Fibroblast of skin of scalp (primary cell): ENCODE measurements around the gene CREG1.

Source experiments
- DNase-seq: peaks from one replicate; pipeline ENCODE4 v3.0.0-alpha.2; 2013

Gene CREG1

DNA sequence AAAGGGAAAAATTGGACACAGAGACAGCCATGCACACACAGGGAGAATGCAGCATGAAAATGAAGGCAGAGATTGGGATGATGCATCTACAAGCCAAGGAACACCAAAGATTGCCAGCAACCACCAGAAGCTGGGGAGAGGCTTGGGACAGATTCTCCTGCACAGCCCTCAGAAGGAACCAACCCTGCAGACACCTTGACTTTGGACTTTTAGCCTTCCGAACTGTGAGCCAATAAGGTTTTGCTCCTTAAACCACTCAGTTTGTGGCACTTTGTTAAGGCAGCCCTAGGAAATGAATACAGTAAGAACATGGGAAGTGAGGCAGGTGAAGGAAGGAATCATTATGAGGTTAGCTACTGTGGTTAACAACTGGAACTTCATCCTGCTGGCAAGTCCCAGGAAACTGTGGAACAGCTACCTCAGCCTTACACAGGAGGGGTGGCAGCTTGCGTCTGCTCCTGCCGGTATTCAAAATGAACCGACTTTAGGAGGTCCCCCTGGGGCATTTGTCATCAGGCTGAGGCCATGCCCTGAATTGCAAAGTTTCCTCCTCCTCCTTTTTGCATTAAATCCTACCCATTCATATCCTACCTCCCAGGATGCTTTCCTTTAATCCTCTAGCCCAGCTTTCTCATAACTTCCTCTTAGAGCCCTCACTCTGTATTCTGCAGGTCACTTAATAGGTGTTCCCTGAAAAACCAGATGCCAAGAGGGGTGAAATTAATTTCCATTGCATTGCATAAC is 50.7 kb downstream of the CREG1 start:
- no peak for DNase-seq

DNA sequence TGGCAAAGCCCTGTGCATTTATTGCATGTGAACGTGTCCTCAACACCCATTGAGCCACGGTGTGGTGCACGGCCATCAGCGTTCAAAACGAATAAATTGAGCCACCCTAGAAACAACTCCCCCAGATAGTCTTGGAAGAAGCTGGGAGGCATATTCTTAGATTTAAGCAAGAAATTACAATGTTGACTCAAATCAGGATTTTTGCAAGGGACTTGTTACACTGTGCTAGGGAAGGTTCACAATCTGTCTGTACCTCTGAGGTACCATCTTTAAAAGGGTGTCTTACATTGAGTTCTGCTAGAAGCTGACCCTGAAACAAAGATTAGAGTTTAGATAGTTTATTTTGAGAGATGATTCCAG is 51.4 kb downstream of the CREG1 start:
- no peak for DNase-seq

DNA sequence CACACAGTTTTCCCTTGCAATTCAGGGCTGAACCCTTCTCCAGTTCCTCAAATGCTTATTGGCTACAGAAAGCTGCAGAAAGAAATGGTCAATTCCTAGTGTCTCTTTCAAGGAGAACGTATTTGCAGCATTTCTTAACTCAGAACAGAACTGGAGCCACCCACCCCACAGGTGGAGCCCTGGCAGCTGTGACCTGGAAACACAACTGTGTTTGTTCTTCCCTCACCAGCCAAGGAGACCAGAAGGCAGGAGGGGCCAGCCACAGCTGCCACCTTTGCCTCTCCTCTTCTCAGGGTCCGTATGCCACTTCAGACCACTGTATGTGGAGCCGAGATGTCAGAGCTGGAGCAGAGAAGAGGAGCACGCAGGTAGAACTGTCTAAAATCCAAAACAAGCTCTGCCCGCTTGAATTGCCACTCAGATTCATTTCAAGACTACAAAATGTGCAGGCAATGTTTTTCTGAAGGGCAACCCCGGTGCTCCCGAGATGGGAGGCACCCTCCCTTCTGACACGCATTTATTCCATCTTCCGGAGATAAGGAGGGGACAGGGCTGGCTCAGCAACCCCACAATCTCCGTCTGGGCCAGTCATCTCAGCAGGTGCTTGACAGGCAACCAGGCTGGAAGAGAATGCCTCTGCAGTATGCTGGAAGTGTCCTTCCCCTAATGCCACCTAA is 51.9 kb downstream of the CREG1 start:
- no peak for DNase-seq

DNA sequence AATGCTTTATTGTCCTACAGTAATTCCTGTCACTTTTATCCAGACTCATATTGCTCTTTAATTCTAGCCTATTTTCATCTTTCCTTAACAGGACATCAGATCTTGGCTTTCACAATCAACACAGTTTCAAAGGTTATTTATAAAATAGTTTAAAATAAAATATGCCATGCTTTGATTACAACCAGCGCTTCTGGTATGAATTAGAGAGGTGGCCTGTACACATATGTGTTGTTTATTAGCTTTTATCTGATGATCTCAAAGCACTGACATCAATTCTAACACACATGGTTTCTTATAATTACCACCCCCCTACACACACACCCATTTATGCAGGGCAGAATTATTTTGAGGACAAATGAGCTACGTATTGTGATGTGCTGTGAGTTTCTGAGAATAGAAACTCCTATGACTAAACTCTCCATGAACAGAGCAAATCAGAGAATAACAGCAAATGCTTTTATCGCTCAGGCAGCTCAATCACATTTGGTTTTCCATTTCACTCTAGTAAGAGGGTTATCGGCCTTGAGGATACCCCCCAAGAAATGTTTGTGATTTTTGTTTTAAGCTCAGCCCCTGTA is 53.2 kb downstream of the CREG1 start:
- no peak for DNase-seq

DNA sequence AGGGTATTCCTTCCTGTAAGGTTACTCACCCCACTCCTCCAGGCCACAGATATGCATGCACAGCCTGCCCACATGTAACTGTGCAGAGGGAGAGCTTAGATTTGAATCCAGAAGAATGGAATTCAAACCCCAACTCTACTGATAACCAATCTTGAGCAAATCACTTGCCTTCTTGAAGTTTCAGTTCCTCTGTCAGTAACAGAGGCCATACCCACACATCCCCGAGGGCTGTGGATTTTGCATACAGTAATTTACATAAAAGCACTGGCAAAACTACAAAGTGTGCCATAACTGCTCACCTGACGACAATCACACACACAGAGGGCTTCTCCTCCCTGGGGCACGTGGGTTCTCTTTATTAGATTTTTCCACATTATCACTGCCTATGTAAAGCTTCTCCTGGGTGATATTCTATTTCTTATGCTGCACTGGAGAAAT is 53.9 kb downstream of the CREG1 start:
- DNase-seq: no peak

DNA sequence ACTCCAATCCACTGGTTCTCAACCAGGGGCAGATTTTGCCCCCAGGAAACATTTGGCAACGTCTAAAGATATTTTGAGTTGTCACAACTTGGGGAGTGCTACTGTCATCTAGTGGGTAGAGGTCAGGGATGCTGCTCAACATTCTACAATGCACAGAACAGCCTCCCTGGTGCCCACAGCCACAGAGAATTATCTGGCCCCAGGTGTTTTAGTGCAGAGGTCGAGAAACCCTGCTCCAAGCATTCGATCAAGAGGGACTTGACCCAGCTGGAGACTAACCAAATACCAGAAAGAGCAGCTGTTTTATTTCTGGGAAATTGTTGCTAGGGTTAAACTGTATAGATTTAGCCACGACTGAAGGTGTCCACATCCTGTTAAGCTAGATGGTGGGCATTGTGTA is 54.5 kb downstream of the CREG1 start:
- DNase-seq: no peak

DNA sequence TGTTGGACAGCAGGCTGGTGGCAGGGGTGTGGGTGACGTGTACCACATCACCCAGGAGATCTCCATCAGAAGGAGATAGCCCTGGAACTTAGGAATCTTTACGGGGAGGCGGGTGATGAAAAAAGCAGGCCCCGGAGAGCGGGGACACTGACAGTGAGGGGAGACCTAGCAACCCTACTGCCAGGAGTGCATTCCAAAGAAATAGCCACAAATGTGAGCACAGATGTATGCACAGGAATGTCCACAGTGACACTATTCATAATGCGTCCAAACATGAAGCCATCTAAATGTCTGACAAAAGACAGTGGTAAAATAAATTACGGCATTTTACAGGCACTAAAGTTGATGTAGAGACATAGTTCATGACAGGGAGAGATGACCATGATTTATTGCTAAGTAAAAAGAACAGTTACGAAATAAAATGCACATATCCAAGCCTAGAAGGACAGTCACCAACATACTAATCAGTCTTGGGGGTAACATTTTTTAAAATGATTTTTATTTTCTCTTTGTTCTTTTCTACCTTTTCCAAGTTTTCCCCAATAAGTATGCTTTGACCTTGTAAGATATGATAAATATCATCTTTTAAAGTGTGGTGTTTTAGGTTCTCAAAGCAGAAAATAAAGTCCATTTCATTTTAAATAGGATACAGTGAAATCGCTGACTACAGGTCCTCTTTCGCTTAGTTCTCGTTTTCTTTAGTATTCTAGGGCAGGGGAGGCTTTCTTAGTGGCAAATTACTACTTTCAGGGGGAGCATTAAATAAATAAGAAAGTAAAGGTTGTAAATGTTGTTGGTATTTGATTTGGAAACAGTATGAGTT is 56.6 kb downstream of the CREG1 start:
- DNase-seq: no peak

DNA sequence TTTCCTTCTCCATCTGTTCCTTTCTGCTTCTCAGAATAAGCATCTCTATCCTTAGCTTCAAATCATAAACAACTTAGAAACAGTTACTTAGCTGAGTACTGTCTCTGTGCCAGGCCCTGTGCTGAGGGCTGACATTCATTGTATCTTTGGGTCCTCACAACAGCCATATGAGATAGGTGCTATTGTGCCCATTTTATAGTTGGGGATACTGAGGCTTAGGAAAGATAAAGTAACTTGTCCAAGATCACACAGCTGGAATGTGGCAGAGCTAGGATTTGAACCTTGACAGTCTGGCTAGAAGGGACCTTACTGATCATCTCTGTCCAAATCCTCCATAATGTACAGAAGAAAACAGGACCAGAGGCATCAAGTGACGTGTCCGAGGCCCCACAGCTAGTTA is 60.2 kb downstream of the CREG1 start:
- DNase-seq: no peak

DNA sequence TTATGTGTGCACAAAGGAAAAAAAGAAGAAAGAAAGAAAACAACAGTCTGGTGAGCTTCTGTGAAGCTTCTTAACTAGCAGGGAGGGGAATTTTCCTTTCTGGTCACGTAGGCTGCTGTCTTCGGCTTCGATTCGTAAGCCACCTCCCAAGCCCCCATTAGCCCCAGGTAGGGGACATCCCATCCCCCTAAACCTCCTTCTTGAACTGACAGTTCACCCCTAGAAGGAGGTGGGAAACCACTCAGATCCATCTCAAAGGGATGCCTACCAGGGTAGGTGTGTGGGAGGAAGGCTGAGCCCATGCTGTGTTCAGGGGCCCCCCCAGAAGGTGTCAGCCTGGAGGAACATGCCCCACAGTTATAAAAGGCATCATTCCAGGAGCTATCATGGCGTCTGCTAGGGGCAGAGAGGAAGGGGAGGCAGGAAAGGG is 61.1 kb downstream of the CREG1 start:
- no peak for DNase-seq

DNA sequence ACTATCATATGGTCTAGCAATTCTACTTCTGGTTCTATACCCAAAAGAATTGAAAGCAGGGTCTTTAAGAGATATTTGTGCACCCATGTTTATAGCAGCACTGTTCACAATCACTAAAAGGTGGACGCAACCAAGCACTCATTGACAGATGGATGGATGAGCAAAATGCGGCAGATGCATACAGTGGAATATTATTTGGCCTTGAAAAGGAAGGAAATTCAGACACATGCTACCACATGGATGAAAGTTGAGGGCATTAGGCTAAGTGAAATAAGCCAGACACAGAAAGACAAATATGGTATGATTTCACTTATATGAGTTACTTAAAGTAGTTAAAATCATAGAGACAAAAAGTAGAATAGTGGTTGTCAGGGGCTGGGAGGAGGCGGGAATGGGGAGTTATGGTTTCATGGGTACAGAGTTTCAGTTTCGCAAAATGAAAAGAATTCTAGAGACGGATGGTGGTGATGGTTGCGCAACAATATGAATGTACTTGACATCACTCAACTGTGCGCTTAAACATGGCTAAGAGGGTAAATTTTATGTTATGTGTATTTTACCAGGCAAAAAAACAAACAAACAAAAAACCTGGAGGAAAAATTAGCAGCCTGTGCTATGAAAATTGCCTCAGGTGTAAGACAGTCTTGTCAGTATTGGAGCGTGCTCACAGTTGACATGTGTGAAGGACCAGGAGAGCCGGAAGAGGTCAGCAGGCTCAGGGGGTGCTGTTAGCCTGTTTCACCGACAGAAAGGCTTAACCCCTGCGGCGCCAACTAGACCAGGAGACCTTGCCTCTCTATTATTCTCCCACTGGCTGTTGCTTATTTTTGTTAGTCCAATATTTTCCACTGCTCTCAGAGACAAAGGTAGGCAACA is 61.7 kb downstream of the CREG1 start:
- DNase-seq: no peak
